ENCODE measurements around the gene MAD1L1. TPM values are rescaled to one million over a fixed set of nuclear protein-coding genes. Genes with fewer than 3 reads are reported as not detected.
"Not testable (repeated sequence)": the region's sequence is repeated elsewhere in the genome, so short reads cannot be mapped to it uniquely, and the experiment has no call there.

The MAD1L1 gene
- polyA plus RNA-seq (2012; ENCODE audit: insufficient read depth, insufficient read length), result 35.2 TPM

- peak within 1 kb of the TSS; percentile 78 for H3K4me3 ChIP-seq (ENCODE audit: low read length)
- DNase-seq (ENCODE audit: low read depth, low spot score), result peak; percentile 67
Observed at GRCh38 chr7:2232766-2233520, at the start of gene MAD1L1. MAD1L1 (minus strand) TSS chr7:2232945; CDS start chr7:2230133, 2,812 bp downstream.

- H3K4me3 ChIP-seq (ENCODE audit: low read length), result no peak overlapping the region
- no peak for DNase-seq (ENCODE audit: low read depth, low spot score)
Observed at GRCh38 chr7:2282185-2282751, 49.5 kb upstream of the MAD1L1 start.

GRCh38 chr7:2281541-2281940 lies 48.8 kb upstream of the MAD1L1 start:
- DNase-seq (ENCODE audit: low read depth, low spot score), result no peak
- H3K4me3 ChIP-seq (ENCODE audit: low read length), result no peak overlapping the region

- H3K4me3 ChIP-seq (ENCODE audit: low read length), result no peak overlapping the region
- no peak for DNase-seq (ENCODE audit: low read depth, low spot score)
Observed at GRCh38 chr7:2280424-2280823, 47.7 kb upstream of the MAD1L1 start.

- no peak overlapping the region for H3K4me3 ChIP-seq (ENCODE audit: low read length)
- DNase-seq (ENCODE audit: low read depth, low spot score), result no peak
Observed at GRCh38 chr7:2279896-2280295, 47.2 kb upstream of the MAD1L1 start.

GRCh38 chr7:2278026-2278425 lies 45.3 kb upstream of the MAD1L1 start:
- no peak for DNase-seq (ENCODE audit: low read depth, low spot score)

GRCh38 chr7:2276107-2276506 lies 43.4 kb upstream of the MAD1L1 start:
- H3K4me3 ChIP-seq (ENCODE audit: low read length), result no peak overlapping the region
- no peak for DNase-seq (ENCODE audit: low read depth, low spot score)

More at GRCh38 chr7:2278026-2278425, 45.3 kb upstream of the MAD1L1 start:
- H3K4me3 ChIP-seq (ENCODE audit: low read length), result no peak overlapping the region

- no peak overlapping the region for H3K4me3 ChIP-seq (ENCODE audit: low read length)
- DNase-seq (ENCODE audit: low read depth, low spot score), result no peak
Observed at GRCh38 chr7:2275101-2275500, 42.4 kb upstream of the MAD1L1 start.

- no peak for DNase-seq (ENCODE audit: low read depth, low spot score)
- no peak overlapping the region for H3K4me3 ChIP-seq (ENCODE audit: low read length)
Observed at GRCh38 chr7:2274666-2275065, 41.9 kb upstream of the MAD1L1 start.

GRCh38 chr7:2273866-2274265 lies 41.1 kb upstream of the MAD1L1 start:
- H3K4me3 ChIP-seq (ENCODE audit: low read length), result no peak overlapping the region
- no peak for DNase-seq (ENCODE audit: low read depth, low spot score)

GRCh38 chr7:2272031-2272430 lies 39.3 kb upstream of the MAD1L1 start:
- H3K4me3 ChIP-seq (ENCODE audit: low read length), result no peak overlapping the region
- DNase-seq (ENCODE audit: low read depth, low spot score), result no peak

GRCh38 chr7:2271273-2272026 lies 38.7 kb upstream of the MAD1L1 start:
- DNase-seq (ENCODE audit: low read depth, low spot score), result no peak
- no peak overlapping the region for H3K4me3 ChIP-seq (ENCODE audit: low read length)

- no peak for DNase-seq (ENCODE audit: low read depth, low spot score)
- H3K4me3 ChIP-seq (ENCODE audit: low read length), result no peak overlapping the region
Observed at GRCh38 chr7:2270495-2270894, 37.8 kb upstream of the MAD1L1 start.

- no peak overlapping the region for H3K4me3 ChIP-seq (ENCODE audit: low read length)
- DNase-seq (ENCODE audit: low read depth, low spot score), result no peak
Observed at GRCh38 chr7:2269991-2270460, 37.3 kb upstream of the MAD1L1 start.

- H3K4me3 ChIP-seq (ENCODE audit: low read length); DNase-seq (ENCODE audit: low read depth, low spot score): not testable (repeated sequence)
Observed at GRCh38 chr7:2269089-2269990, 36.6 kb upstream of the MAD1L1 start.

- H3K4me3 ChIP-seq (ENCODE audit: low read length), result no peak overlapping the region
- no peak for DNase-seq (ENCODE audit: low read depth, low spot score)
Observed at GRCh38 chr7:2266911-2267310, 34.2 kb upstream of the MAD1L1 start.

- no peak for DNase-seq (ENCODE audit: low read depth, low spot score)
- H3K4me3 ChIP-seq (ENCODE audit: low read length), result no peak overlapping the region
Observed at GRCh38 chr7:2264158-2264557, 31.4 kb upstream of the MAD1L1 start.

- no peak overlapping the region for H3K4me3 ChIP-seq (ENCODE audit: low read length)
- no peak for DNase-seq (ENCODE audit: low read depth, low spot score)
Observed at GRCh38 chr7:2263176-2263575, 30.4 kb upstream of the MAD1L1 start.

GRCh38 chr7:2261611-2262010 lies 28.9 kb upstream of the MAD1L1 start:
- no peak for DNase-seq (ENCODE audit: low read depth, low spot score)
- H3K4me3 ChIP-seq (ENCODE audit: low read length), result no peak overlapping the region
